Ovary (tissue), 3 donors: ENCODE results near the gene JAG2.

ENCODE experiments used
- POLR2A ChIP-seq: fragments of 450-650 bp; IDR thresholded peaks from one replicate; pipeline ENCODE4 v1.6.1; 2017; ENCODE audit warnings: antibody characterized with exemption, mild to moderate bottlenecking, moderate library complexity
- TF ChIP-seq, protein P1 (sequence below), 3 donors: fragments of 450-650 bp in 2 of 3; fragments of 200-600 bp in 1 of 3; IDR thresholded peaks; one replicate each; pipeline versions ENCODE4 v1.5.1 to v1.8.0; 2016 to 2022; ENCODE audit warnings: antibody characterized with exemption in 3 of 3, mild to moderate bottlenecking in 1 of 3
- donor health status: DM: no; HTN: no; CAD: no.

DNA sequence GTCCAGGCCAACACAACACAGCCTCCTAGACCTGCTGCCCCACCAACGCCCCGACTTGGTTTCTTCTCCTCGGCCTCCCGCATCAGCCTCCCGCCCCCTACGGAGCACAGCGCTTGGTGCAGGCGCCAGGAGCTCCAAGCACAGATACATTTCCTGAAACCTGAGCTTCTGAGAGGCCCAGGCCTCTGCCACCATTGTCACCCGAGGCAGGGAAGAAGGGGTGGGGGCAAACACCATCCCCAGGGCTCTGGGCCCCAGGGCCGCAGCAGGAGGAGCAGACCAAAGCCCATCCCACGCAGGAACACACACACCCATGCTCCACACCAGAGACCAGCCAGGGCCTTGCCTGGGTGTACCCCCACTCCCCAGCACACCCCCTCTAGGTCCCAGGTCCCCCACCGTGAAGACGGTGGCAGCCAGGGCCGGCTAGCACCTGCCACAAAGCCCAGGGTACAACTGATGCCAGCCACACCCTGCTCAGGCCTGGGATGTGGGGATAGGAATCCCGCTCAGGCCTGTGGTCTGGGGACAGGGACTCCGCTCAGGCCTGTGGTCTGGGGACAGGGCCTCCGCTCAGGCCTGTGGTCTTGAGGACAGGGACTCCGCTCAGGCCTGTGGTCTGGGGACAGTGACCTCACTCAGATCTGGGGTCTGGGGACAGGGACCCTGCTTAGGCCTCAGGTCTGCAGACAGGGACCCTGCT is 5.4 kb downstream of the JAG2 start:
- TF ChIP-seq, protein P1, sequence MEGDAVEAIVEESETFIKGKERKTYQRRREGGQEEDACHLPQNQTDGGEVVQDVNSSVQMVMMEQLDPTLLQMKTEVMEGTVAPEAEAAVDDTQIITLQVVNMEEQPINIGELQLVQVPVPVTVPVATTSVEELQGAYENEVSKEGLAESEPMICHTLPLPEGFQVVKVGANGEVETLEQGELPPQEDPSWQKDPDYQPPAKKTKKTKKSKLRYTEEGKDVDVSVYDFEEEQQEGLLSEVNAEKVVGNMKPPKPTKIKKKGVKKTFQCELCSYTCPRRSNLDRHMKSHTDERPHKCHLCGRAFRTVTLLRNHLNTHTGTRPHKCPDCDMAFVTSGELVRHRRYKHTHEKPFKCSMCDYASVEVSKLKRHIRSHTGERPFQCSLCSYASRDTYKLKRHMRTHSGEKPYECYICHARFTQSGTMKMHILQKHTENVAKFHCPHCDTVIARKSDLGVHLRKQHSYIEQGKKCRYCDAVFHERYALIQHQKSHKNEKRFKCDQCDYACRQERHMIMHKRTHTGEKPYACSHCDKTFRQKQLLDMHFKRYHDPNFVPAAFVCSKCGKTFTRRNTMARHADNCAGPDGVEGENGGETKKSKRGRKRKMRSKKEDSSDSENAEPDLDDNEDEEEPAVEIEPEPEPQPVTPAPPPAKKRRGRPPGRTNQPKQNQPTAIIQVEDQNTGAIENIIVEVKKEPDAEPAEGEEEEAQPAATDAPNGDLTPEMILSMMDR (IDR thresholded peaks at IDR 0.05) = no peak
- TF ChIP-seq POLR2A = no peak
